NCI-H1417 (cell line): ENCODE measurements around the gene HMGA1.

Experiments used
- DNase-seq, 3 experiments: peaks; one replicate each; lab custom pipeline; 2025; lab: John Stamatoyannopoulos, UW

Gene HMGA1

GRCh38 chr6:34223956-34224940, 12.4 kb upstream of the HMGA1 start:
- DNase-seq = peak; percentile 91 to 95 (median 92)

GRCh38 chr6:34225551-34225950, 11.1 kb upstream of the HMGA1 start:
- no peak for DNase-seq

DNA sequence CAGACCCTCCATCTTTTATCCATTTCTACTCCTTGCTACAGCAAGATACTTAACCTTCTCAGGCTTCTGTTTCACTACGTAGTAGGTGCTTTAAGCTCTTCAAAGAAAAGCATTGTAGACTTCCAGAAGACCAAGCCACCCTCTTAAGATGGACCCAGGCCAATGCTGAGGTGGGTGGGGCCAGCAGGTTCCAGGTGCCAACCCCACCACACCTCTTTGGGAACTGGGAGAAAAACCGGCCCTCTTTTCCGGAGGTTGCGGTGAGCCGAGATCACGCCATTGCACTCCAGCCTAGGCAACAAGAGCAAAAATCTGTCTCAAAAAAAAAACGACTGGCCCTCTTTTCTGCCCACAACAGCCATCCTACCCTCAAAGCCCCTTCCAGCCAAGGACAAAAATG, 10.6 kb upstream of the HMGA1 start:
- no peak for DNase-seq

DNA sequence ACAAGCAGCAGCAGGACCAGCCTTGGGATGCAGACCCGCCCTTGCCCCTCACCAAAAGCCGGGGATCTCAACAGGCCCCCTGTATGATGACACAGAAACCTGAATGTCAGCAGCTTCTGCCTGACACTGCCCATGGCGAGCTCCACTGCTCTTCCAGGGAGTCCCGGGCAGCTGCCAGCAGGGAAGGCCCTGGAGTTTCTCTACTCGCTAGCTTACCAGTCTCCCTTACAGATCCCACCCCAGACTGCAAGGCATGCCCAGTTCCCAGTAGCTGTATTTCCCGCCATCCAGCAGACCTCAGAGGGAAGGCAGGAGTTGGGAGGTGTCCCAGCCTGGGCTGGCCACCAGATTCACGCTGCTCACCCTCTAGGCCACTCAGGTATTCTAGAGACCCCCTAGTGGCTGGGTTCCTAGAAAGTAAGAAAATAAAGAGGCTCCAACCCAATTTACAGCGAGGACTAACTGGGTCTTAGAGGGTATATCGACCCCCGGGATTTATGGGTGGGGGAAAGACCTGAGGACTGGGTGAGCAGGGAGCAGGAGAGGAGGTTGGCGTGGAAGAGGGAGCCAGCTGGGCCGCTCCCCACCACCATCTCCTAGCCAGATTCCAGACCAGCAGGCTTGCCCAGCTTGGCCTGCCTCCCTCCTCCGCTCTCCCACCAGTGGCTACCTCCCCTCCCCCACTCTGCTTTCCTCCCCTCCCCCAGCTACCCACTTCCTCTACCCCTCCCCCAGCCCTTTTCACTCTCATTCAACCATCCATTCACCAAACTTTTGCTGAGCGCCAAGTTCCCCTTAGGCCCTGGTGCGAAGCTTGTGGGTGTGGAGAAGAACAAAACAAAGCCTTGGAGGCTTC, 9.7 kb upstream of the HMGA1 start:
- DNase-seq = no peak

DNA sequence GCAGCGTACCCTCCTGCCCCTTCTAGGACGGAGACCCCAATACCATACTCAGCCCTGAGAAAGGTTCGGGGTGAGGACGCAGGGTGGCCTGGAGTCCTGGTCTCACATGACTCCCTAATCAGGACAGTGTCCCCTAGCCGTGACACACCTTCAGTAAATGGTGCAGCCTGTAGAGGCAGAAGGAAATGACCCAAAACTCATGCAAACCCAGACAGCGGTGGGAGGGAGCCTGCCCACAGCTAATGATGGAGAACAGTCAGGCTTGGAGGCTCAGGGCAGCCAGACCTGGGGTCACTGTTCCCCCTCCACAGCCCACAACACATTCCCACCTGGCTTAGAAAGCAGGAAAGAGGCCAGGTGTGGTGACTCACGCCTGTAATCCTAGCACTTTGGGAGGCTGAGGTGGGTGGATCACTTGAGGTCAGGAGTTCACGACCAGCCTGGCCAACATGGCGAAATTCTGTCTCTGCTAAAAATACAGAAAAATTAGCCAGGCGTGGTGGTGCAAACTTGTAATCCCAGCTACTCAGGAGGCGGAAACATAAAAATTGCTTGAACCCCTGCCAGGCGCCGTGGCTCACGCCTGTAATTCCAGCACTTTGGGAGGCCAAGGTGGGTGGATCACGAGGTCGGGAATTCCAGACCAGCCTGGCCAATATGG, 8.8 kb upstream of the HMGA1 start:
- DNase-seq = no peak

DNA sequence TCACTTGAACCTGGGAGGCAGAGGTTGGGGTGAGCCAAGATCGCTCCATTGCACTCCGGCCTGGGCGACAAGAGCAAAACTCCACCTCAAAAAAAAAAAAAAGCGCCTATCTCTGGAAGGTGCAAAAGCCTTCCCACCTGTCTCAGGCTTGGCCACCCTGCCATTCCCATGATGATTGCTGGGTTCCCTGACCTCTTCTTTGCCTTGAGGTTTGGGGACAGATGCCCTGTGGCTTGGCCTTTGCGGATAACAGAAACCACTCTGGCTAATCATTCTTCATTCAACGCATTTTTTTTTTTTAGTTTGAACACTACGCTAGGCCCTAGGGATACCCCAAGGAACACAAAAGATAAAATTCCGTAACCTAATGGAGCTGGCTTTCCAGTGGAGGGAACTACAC, 6.8 kb upstream of the HMGA1 start:
- DNase-seq = no peak

- DNase-seq = no peak
Measured at GRCh38 chr6:34230653-34231371, 5.9 kb upstream of the HMGA1 start.

- DNase-seq = no peak
Measured at GRCh38 chr6:34231566-34232336, 4.9 kb upstream of the HMGA1 start.

DNA sequence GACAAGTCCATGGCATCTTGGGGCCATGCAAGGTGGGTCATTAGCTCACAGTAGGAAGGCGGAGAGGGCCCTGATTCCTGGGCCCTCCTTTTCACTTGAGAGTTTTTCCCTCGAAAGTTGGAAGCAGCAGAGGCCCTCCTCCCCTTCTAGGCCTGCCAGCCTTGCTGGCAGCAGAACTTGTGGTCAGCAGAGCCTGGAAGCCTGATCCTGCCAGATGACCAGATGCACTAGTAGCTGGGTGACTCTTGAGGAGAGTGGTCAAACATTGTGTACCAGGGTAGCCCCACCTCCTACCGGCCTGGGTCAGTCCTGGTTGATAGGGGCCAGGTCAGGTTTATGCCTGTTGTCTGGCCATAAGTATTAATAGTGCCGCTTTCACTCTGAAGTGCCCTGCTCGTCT, 3.8 kb upstream of the HMGA1 start:
- DNase-seq = no peak

GRCh38 chr6:34233867-34234266, 2.8 kb upstream of the HMGA1 start:
- no peak for DNase-seq

DNA sequence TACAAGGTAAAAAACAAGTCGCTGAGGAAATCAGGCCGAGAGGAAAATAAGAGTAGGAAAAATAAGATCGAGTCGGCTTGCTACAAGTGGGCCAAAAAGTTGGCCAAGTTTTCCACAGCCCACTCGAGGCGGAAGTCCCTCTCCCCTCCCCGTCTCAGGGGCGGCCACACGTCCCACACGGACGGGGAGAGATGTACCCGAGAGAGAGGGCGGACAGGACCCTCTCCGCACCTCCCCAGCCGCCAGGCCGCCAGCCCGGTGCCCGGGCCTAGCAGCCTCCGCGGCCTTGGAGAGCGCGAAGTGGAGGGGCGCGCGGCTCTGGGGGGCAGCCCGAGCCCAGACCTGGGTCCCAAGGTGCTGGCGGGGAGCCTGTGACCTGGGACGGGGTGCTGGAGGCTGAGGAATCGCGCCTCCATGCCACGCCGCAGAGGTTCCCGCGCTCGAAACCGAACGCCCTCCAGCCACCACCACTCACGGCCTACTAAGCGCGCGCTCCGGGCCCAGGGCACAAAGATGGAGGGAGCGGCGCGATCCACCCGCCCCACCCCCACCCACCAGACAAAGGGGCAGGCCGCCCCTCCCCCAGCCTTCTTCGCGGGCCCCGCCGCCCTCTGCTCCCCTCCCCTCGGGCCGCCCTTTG, 1.9 kb upstream of the HMGA1 start:
- no peak for DNase-seq

GRCh38 chr6:34235307-34236130, 1.2 kb upstream of the HMGA1 start:
- DNase-seq = peak in 2 of 3 experiments; percentile 62 to 68

DNA sequence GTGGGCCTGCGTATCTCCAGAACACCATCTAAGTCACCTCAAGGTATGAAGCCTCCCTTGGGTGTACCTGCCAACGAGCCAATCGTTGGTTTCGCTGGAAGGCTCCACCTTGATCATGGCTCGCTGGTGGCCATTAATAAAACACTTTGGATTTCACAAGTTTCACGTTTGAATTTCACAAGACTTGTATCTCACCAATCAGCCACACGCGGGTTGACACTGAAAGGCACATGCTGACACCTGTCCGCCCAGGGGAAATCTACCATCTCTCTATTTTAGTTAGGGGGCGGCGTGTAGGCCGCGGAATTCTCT, 586 bp upstream of the HMGA1 start:
- peak in 2 of 3 experiments; percentile 62 to 63 for DNase-seq

GRCh38 chr6:34237316-34237721, 646 bp downstream of the HMGA1 start:
- peak in 2 of 3 experiments; percentile 66 to 68 for DNase-seq

- peak; percentile 30 to 76 (median 76) for DNase-seq
Measured at GRCh38 chr6:34237722-34238584, 1.3 kb downstream of the HMGA1 start.

DNA sequence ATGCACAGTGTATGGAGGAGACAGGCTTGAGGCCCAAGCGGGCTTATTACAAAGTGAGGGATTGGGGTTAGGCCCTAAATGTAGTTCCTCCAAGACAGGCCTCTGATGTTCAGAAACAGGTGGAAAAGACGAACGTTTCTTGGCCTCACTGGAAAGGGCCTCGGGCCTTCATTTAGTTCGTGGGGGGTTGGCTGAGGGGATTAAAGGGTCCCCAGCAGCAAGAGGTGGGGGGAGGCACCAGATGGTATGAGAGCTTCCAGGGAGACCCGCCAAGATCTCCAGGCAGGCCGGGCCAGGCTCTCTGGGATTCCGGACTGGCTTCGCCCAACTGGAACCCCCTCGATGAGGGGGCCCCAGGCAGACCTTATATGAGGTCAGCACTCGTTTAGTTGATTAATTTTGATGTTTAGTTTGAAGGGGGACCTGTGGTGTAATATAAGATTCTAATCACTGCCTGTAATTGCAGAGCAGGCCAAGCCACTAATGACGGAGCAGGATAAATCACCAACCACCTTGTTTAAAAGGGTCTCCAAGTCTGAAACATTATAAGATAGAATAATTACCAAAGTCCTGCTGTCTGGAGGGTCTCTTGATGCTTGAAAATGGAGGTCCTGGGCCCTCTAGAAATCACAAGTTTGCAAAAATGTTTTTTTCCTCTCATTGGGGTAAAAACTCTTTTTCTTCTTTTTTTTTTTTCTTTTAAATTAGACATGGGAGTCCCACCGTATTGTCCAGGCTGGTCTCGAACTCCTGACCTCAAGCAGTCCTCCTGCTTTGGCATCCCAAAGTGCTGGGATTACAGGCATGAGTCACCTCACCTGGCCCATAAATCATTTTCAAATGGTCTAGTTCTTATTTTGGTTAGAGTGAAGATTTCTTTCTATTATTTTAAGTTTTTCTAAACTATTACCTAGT, 2.2 kb downstream of the HMGA1 start:
- peak in 2 of 3 experiments; percentile 40 to 48 for DNase-seq

DNA sequence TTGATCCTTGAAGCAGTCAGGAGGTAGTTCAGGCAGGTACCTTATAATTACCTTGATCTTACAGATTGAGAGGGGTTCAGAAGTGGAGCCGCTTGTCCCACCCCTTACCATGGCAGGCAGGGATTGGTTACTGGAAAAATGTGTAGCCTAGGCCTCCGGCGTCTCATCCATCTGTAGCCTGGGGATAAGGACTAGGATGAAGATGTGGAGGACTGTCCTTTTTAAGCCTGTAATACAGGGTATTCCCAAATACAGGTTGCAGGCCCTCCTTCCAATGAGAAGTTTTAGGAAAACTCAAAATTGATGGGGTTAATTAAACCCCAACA, 2.8 kb downstream of the HMGA1 start:
- no peak for DNase-seq

DNA sequence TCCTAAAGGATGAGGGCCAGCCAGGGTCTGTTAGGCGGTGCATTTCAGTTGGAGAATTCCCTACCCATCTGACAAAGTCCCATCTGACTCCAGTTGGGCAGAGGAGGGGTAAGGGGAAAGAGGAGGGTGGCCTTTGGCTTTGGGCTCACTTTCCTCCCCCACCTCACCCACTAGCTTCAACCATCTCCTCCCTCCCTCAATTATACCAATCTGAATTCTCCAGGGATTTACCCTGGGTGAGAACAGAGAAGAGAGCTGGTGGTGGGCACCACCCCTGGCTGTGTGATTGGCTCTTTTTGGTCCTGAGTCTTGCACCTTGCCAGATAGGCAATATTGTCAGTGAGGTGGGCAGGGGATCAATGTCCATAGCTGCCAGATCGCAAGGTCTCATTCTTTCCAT, 3.2 kb downstream of the HMGA1 start:
- no peak for DNase-seq
